ENCODE results near the gene PIP5K1B. TPM values are rescaled to one million over a fixed set of nuclear protein-coding genes. Genes with fewer than 3 reads are reported as not detected.

PIP5K1B gene
- total and polyA plus RNA-seq, 10 of the 15 experiments (the other 5 are each of a cell fraction or from before 2014, with no cell fraction given): 6.8 to 16.3 (median 10.6) TPM

DNA sequence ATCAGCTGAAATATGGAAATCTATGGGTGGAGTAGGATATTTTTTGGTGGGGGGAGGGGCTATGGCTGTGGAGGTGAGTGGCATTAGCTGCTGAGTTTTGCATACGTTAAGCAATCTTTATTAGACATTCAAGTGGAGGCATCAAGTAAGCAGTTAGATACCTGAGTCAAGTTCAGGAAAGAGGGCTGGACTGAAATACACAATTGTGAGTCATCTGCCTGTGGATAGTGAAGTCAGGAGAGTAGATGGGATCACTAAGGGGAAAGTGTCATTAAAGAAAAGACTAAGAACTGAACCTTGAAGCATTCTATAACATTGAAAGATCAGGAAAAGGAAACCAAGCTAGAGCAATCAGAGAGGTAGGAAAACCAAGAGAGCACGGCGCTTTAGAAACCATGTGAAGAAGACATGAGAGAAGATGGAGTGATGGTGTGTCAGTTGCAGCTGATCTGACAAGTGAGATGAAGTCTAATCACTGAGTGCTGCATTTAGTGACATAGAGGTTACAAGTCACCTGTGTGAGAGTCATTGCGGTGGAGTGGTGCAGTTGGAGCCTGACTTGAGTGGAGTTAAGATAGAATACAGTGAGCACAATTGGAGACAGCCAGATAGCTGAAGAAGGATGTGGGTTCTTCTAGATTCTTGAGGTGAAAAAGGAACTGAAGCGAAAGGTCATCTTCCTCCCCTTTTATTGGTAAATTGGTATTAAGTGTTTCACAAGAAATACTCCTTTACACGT, 88.7 kb downstream of the PIP5K1B start:
- Histone ChIP-seq H3K4me3 (no peak overlapping the region; the same call in 1 of the 2 replicates), H3K27ac (ENCODE audit: control insufficient read depth, insufficient read depth) (no peak overlapping the region), H3K9ac (ENCODE audit: control insufficient read depth, insufficient read depth, low read length) (no peak overlapping the region), H4K20me1 (ENCODE audit: control insufficient read depth, insufficient read depth) (no peaks in the 10 kb centered on the region), H3K4me1 (ENCODE audit: control insufficient read depth, insufficient read depth, low read length) (peaks cover 10% of the 10 kb centered on the region), H3K36me3 (ENCODE audit: control insufficient read depth in 2 of 2, insufficient read depth in 2 of 2, low read length in 1 of 2) (peaks cover 0 to 2% of the 10 kb centered on the region in 2 experiments; a peak in 1 of 4 replicates), H3K9me3 (replicated peaks; ENCODE audit: control insufficient read depth, insufficient read depth, low read length) (no peaks in the 10 kb centered on the region), H3K27me3 (replicated peaks in 1 of 2; ENCODE audit: control insufficient read depth in 2 of 2, insufficient read depth in 2 of 2, low read length in 1 of 2) (no peaks in the 10 kb centered on the region), H2AFZ (ENCODE audit: control insufficient read depth, low read depth, low read length) (no peak overlapping the region), H3K79me2 (ENCODE audit: control insufficient read depth, insufficient read depth, low read length) (no peaks in the 10 kb centered on the region), H3K4me2 (ENCODE audit: control insufficient read depth, insufficient read depth) (no peak overlapping the region)
- SMC1A ChIA-PET (ENCODE audit: uncharacterized antibody, unreplicated experiment): interaction anchor here (0.9 to 1.7 kb wide), 4 partner anchors 9 to 126 kb away, joined by 3 to 6 read pairs (median 4); no protein-coding TSS in a partner anchor
- in situ Hi-C loops (cut with MboI) (no loop called here), intact Hi-C loops (cut with micrococcal nuclease; ENCODE audit: unreplicated experiment) (no loop called here)
- ATAC-seq (peak; percentile 87), FAIRE-seq (peak; percentile 68), DNase-seq (ENCODE audit: low read depth, low spot score) (peak; percentile 34)
- 54% methylated on average over 6 of the region's 6 CpGs for WGBS (ENCODE audit: insufficient coverage, insufficient replicate concordance, low lambda C conversion rate, missing lambda C conversion rate)
- POLR2A ChIA-PET: interaction anchor here (0.5 kb wide), 1 partner anchor 49 kb away, joined by 3 read pairs; no protein-coding TSS in a partner anchor
- RAD21 ChIA-PET (ENCODE audit: unreplicated experiment): no interaction called here
- CTCF ChIA-PET: interaction anchor here (1.0 to 1.4 kb wide), 2 partner anchors 206 to 213 kb away, joined by 3 read pairs; no protein-coding TSS in a partner anchor
- BruUV-seq (replicated peaks): no TSS peak
- TF ChIP-seq, protein P1, sequence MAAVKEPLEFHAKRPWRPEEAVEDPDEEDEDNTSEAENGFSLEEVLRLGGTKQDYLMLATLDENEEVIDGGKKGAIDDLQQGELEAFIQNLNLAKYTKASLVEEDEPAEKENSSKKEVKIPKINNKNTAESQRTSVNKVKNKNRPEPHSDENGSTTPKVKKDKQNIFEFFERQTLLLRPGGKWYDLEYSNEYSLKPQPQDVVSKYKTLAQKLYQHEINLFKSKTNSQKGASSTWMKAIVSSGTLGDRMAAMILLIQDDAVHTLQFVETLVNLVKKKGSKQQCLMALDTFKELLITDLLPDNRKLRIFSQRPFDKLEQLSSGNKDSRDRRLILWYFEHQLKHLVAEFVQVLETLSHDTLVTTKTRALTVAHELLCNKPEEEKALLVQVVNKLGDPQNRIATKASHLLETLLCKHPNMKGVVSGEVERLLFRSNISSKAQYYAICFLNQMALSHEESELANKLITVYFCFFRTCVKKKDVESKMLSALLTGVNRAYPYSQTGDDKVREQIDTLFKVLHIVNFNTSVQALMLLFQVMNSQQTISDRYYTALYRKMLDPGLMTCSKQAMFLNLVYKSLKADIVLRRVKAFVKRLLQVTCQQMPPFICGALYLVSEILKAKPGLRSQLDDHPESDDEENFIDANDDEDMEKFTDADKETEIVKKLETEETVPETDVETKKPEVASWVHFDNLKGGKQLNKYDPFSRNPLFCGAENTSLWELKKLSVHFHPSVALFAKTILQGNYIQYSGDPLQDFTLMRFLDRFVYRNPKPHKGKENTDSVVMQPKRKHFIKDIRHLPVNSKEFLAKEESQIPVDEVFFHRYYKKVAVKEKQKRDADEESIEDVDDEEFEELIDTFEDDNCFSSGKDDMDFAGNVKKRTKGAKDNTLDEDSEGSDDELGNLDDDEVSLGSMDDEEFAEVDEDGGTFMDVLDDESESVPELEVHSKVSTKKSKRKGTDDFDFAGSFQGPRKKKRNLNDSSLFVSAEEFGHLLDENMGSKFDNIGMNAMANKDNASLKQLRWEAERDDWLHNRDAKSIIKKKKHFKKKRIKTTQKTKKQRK (IDR thresholded peaks at IDR 0.05; ENCODE audit: low read depth, low read length): no peak
- TF ChIP-seq MTA3 (IDR thresholded peaks at IDR 0.05; ENCODE audit: borderline replicate concordance, low read length) (no peak), TCF12 (IDR thresholded peaks at IDR 0.05; ENCODE audit: low read depth, low read length) (peak; percentile 19; the same call in 1 of the 2 replicates), SMC3 (IDR thresholded peaks at IDR 0.05; ENCODE audit: borderline replicate concordance, low read length) (no peak), GABPA (IDR thresholded peaks at IDR 0.05; ENCODE audit: low read depth) (no peak), ESRRA (IDR thresholded peaks at IDR 0.05; ENCODE audit: low read length) (no peak), IKZF2 (IDR thresholded peaks at IDR 0.05) (no peak), CBX3 (IDR thresholded peaks at IDR 0.05; ENCODE audit: borderline replicate concordance, low read depth) (no peak), SPI1 (IDR thresholded peaks at IDR 0.05; ENCODE audit: borderline replicate concordance, insufficient read depth, low read depth, low read length) (peak; percentile 42; the same call in 1 of the 2 replicates), ZNF622 (IDR thresholded peaks at IDR 0.05) (no peak), MYB (IDR thresholded peaks at IDR 0.05; ENCODE audit: borderline replicate concordance, low read depth, low read length) (no peak), EP300 (IDR thresholded peaks at IDR 0.05; ENCODE audit: borderline replicate concordance in 1 of 2, control insufficient read depth in 1 of 2, low read depth in 2 of 2, low read length in 2 of 2) (no peak), NFYB (IDR thresholded peaks at IDR 0.05; ENCODE audit: insufficient read depth, low read depth, low read length) (no peak)
- TF ChIP-seq, protein P2, sequence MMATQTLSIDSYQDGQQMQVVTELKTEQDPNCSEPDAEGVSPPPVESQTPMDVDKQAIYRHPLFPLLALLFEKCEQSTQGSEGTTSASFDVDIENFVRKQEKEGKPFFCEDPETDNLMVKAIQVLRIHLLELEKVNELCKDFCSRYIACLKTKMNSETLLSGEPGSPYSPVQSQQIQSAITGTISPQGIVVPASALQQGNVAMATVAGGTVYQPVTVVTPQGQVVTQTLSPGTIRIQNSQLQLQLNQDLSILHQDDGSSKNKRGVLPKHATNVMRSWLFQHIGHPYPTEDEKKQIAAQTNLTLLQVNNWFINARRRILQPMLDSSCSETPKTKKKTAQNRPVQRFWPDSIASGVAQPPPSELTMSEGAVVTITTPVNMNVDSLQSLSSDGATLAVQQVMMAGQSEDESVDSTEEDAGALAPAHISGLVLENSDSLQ (IDR thresholded peaks at IDR 0.05): peak; percentile 26; the same call in 1 of the 2 replicates
- TF ChIP-seq, protein P3, sequence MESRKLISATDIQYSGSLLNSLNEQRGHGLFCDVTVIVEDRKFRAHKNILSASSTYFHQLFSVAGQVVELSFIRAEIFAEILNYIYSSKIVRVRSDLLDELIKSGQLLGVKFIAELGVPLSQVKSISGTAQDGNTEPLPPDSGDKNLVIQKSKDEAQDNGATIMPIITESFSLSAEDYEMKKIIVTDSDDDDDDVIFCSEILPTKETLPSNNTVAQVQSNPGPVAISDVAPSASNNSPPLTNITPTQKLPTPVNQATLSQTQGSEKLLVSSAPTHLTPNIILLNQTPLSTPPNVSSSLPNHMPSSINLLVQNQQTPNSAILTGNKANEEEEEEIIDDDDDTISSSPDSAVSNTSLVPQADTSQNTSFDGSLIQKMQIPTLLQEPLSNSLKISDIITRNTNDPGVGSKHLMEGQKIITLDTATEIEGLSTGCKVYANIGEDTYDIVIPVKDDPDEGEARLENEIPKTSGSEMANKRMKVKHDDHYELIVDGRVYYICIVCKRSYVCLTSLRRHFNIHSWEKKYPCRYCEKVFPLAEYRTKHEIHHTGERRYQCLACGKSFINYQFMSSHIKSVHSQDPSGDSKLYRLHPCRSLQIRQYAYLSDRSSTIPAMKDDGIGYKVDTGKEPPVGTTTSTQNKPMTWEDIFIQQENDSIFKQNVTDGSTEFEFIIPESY (IDR thresholded peaks at IDR 0.05): no peak
